Measurements from ENCODE around the gene MDC1. TPM values are rescaled to one million over a fixed set of nuclear protein-coding genes. Genes with fewer than 3 reads are reported as not detected.

Gene MDC1
- total RNA-seq, 1 donor from 2014 or later, result 58.5 TPM

- Mint-ChIP-seq H3K9me3 (ENCODE audit: low read depth) (no peaks in the 10 kb centered on the region), H3K27me3 (no peaks in the 10 kb centered on the region), H3K36me3 (ENCODE audit: insufficient read depth) (no peaks in the 10 kb centered on the region), H3K4me3 (ENCODE audit: low read depth) (peak overlapping the region; percentile 92), H3K4me1 (ENCODE audit: low read depth) (peaks cover 39% of the 10 kb centered on the region), H3K27ac (peak overlapping the region; percentile 92)
- TF ChIP-seq, protein P1, sequence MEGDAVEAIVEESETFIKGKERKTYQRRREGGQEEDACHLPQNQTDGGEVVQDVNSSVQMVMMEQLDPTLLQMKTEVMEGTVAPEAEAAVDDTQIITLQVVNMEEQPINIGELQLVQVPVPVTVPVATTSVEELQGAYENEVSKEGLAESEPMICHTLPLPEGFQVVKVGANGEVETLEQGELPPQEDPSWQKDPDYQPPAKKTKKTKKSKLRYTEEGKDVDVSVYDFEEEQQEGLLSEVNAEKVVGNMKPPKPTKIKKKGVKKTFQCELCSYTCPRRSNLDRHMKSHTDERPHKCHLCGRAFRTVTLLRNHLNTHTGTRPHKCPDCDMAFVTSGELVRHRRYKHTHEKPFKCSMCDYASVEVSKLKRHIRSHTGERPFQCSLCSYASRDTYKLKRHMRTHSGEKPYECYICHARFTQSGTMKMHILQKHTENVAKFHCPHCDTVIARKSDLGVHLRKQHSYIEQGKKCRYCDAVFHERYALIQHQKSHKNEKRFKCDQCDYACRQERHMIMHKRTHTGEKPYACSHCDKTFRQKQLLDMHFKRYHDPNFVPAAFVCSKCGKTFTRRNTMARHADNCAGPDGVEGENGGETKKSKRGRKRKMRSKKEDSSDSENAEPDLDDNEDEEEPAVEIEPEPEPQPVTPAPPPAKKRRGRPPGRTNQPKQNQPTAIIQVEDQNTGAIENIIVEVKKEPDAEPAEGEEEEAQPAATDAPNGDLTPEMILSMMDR (IDR thresholded peaks at IDR 0.05; ENCODE audit: unreplicated experiment), result no peak
- no peak for DNase-seq (ENCODE audit: low spot score, unreplicated experiment)
Measured at GRCh38 chr6:30689985-30690384, 27.1 kb downstream of the MDC1 start.

GRCh38 chr6:30689022-30689865 is 27.8 kb downstream of the MDC1 start:
- TF ChIP-seq, protein P1 (IDR thresholded peaks at IDR 0.05; ENCODE audit: unreplicated experiment), result no peak
- Mint-ChIP-seq H3K4me1 (ENCODE audit: low read depth) (peaks cover 40% of the 10 kb centered on the region), H3K9me3 (ENCODE audit: low read depth) (no peaks in the 10 kb centered on the region), H3K4me3 (ENCODE audit: low read depth) (peak overlapping the region; percentile 92), H3K27me3 (no peaks in the 10 kb centered on the region), H3K27ac (peak overlapping the region; percentile 47), H3K36me3 (ENCODE audit: insufficient read depth) (no peaks in the 10 kb centered on the region)
- no peak for DNase-seq (ENCODE audit: low spot score, unreplicated experiment)

GRCh38 chr6:30688569-30688968 is 28.5 kb downstream of the MDC1 start:
- H3K27me3 Mint-ChIP-seq, result no peaks in the 10 kb centered on the region
- no peaks in the 10 kb centered on the region for H3K9me3 Mint-ChIP-seq (ENCODE audit: low read depth)
- H3K4me3 Mint-ChIP-seq (ENCODE audit: low read depth), result peak overlapping the region; percentile 0
- H3K36me3 Mint-ChIP-seq (ENCODE audit: insufficient read depth), result peaks cover 1% of the 10 kb centered on the region
- DNase-seq (ENCODE audit: low spot score, unreplicated experiment), result no peak
- H3K4me1 Mint-ChIP-seq (ENCODE audit: low read depth), result peaks cover 46% of the 10 kb centered on the region
- TF ChIP-seq, protein P1 (IDR thresholded peaks at IDR 0.05; ENCODE audit: unreplicated experiment), result no peak
- no peak overlapping the region for H3K27ac Mint-ChIP-seq

DNA sequence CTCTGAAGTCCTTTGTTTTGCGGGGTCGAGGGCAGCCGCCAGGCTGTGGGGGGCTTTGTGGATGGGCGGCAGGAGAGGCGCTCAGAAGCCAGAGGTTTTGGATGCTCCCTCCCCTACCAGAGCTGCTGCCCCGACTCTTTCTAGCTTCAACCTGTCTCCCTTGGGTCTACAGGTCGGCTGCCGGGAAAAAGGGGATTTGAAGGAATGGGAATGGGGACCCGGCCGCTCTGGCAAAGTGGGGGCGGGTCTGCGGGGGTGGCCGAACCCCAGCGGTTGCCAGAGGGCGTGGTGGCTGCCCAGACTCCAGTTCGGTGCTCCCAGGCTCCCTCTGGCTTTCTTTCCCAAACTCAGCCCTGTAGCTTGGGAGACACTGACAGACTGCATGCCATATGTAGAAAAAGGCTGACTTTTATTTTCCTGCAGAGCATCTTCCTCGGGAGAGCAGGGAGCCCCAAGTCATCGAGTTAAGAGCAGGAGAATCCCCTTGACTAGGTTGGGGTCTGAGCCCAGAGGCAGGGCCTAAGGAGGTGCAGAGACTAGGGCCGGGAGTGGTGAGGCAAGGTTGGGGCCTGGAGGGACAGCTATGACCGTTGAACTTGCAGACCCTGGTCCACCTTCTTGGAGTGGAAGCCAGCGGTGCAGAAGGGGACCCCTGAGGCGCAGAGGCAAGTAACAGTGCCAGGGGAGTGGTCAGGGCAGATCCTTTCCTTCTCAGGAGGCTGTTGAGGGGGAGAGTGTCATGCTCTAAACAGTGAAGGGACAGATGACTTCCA is 29.2 kb downstream of the MDC1 start:
- H3K27me3 Mint-ChIP-seq, result no peaks in the 10 kb centered on the region
- H3K4me3 Mint-ChIP-seq (ENCODE audit: low read depth), result peak overlapping the region; percentile 89
- H3K4me1 Mint-ChIP-seq (ENCODE audit: low read depth), result peaks cover 51% of the 10 kb centered on the region
- no peak for DNase-seq (ENCODE audit: low spot score, unreplicated experiment)
- peak overlapping the region; percentile 93 for H3K27ac Mint-ChIP-seq
- TF ChIP-seq, protein P1 (IDR thresholded peaks at IDR 0.05; ENCODE audit: unreplicated experiment), result no peak
- H3K9me3 Mint-ChIP-seq (ENCODE audit: low read depth), result no peaks in the 10 kb centered on the region
- H3K36me3 Mint-ChIP-seq (ENCODE audit: insufficient read depth), result peaks cover 1% of the 10 kb centered on the region

DNA sequence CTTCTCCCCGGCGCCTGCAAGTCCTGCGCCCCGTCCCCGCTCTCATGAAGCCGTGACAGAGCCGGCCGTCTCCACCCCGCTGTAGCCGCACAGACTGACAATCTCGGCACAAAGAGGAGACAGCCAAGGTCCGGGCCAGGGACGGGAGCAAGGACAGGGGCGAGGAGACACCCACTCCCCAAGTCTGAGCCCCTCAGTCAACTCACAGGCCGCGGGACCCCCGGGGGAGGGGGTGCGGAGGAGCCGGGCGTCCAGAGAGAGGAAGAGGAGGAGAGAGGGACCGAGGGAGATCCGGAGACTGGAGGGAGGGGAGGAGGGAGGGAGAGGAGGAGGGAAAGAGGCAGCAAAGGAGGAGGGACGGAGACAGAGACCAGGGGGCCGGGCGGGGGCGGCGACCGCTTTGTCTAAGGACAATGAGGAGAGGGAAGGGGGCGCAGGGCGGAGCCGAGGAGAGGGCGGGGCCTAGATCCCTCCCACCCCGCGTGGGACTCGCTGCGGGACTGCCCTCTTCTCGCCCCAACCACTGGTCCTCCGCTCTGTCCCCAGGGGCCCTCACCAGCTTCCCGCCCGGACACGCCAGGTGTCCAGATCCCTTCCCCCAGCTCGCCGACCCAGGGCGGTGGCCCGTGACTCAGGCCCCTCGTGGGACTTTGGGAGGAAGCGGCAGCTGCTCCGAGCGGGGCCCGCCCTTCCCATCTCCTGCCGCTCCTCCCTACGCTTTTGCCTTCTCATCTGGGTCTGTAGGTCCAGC is 30.0 kb downstream of the MDC1 start:
- Mint-ChIP-seq H3K27ac (peak overlapping the region; percentile 93), H3K27me3 (no peaks in the 10 kb centered on the region), H3K4me3 (ENCODE audit: low read depth) (peak overlapping the region; percentile 89), H3K4me1 (ENCODE audit: low read depth) (peaks cover 54% of the 10 kb centered on the region), H3K36me3 (ENCODE audit: insufficient read depth) (peaks cover 1% of the 10 kb centered on the region), H3K9me3 (ENCODE audit: low read depth) (no peaks in the 10 kb centered on the region)
- TF ChIP-seq, protein P1 (IDR thresholded peaks at IDR 0.05; ENCODE audit: unreplicated experiment), result no peak
- peak; percentile 65 for DNase-seq (ENCODE audit: low spot score, unreplicated experiment)

All from progenitor cell of endocrine pancreas (in vitro differentiated cells).